GM08714 (cell line): ENCODE measurements around the gene VSNL1.

ENCODE experiments used
- H3K4me3 ChIP-seq: fragments of 200-500 bp; sonication (Bioruptor generic); 2 replicates; pipeline ENCODE4 v1.5.1; 2014; ENCODE audit warnings: mild to moderate bottlenecking, low read length, inconsistent platforms
- ZNF274 ChIP-seq: IDR thresholded peaks from 2 replicates; pipeline ENCODE4 v1.6.1; 2012; ENCODE audit warnings: mild to moderate bottlenecking, low read depth, low read length

The VSNL1 gene

GRCh38 chr2:17540093-17540812 lies at the start of gene VSNL1:
Gene VSNL1, plus strand, starts transcription at chr2:17540696. Its CDS starts 51,379 bp downstream, at chr2:17592075.
- H3K4me3 ChIP-seq, result no peak within 1 kb of the TSS; the same call in none of the 2 replicates
- TF ChIP-seq ZNF274, result no peak

GRCh38 chr2:17495590-17495989 lies 44.9 kb upstream of the VSNL1 start:
- no peak for TF ChIP-seq ZNF274
- no peak overlapping the region for H3K4me3 ChIP-seq

GRCh38 chr2:17497718-17498117 lies 42.8 kb upstream of the VSNL1 start:
- TF ChIP-seq ZNF274, result no peak
- no peak overlapping the region for H3K4me3 ChIP-seq

- no peak overlapping the region for H3K4me3 ChIP-seq
- TF ChIP-seq ZNF274, result no peak
Observed at GRCh38 chr2:17506736-17507616, 33.5 kb upstream of the VSNL1 start.

- no peak overlapping the region for H3K4me3 ChIP-seq
- no peak for TF ChIP-seq ZNF274
Observed at GRCh38 chr2:17515652-17516051, 24.8 kb upstream of the VSNL1 start.

- H3K4me3 ChIP-seq, result peak overlapping the region; percentile 62; the same call in 1 of the 2 replicates
- no peak for TF ChIP-seq ZNF274
Observed at GRCh38 chr2:17517481-17518211, 22.9 kb upstream of the VSNL1 start.

GRCh38 chr2:17518212-17519154 lies 22.0 kb upstream of the VSNL1 start, which contains the start of gene RAD51AP2:
Gene RAD51AP2, minus strand, starts transcription at chr2:17518440. Its CDS starts 25 bp downstream, at chr2:17518415.
- H3K4me3 ChIP-seq, result peak within 1 kb of the TSS; percentile 62
- TF ChIP-seq ZNF274, result no peak

GRCh38 chr2:17519486-17519885 lies 21.0 kb upstream of the VSNL1 start:
- no peak for TF ChIP-seq ZNF274
- H3K4me3 ChIP-seq, result no peak overlapping the region

GRCh38 chr2:17520761-17521160 lies 19.7 kb upstream of the VSNL1 start:
- TF ChIP-seq ZNF274, result no peak
- H3K4me3 ChIP-seq, result no peak overlapping the region

GRCh38 chr2:17521621-17522020 lies 18.9 kb upstream of the VSNL1 start:
- no peak for TF ChIP-seq ZNF274
- H3K4me3 ChIP-seq, result no peak overlapping the region

GRCh38 chr2:17522303-17522702 lies 18.2 kb upstream of the VSNL1 start:
- no peak for TF ChIP-seq ZNF274
- H3K4me3 ChIP-seq, result no peak overlapping the region

- H3K4me3 ChIP-seq, result no peak overlapping the region
- no peak for TF ChIP-seq ZNF274
Observed at GRCh38 chr2:17529771-17530170, 10.7 kb upstream of the VSNL1 start.

- no peak for TF ChIP-seq ZNF274
- H3K4me3 ChIP-seq, result no peak overlapping the region
Observed at GRCh38 chr2:17533546-17533945, 7.0 kb upstream of the VSNL1 start.
